ENCODE results near the gene EHMT2. TPM values are rescaled to one million over a fixed set of nuclear protein-coding genes. Genes with fewer than 3 reads are reported as not detected.

EHMT2 gene
- total RNA-seq, 1 donor from 2014 or later, result 35.8 TPM

DNA sequence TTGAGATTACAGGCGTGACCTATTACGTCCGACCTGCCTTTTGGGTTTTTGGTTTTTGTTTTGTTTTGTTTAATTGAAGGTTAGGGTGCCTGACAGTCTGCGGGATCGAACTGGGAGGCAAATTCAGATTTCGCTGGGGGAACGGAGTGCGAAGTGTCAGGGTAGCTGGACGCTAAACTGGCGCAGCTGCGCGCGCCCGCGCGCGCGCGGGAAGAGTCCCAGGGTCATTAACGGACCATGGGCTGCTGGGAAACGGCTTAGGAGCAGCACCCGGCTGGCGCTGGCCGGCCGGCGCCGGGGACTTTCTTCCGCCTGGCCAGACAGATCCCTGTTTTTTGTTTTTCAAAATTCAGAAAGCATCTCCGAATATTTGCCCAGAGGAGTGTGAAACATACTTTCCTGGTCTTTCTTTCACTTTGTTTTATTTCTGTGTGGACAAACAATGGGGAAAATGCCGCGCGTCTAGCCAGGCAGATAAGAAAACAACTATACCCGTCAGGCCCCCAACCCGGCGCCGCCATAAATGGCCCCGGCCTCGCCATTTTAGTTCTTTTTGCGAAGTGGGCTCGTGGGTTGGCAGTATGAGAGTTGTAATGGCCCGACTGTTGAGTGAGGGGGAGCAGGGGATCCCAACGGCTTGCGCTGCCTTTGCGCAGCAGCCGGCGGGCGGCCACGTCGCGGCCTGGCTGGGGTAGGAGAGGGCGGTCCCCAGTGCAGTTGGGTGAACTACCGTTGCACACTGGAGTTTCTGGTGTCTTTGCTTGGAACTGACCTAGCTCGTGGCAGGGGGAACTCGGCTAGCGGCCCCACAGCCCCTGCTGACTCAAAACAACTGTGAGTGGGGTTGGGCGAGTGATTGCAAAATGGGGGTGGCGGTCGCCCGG, 62.9 kb downstream of the EHMT2 start:
- H3K27ac ChIP-seq (ENCODE audit: low read depth, low read length), result peak overlapping the region; percentile 96
- H4K20me1 ChIP-seq (ENCODE audit: insufficient read depth, low read length), result peaks cover 45% of the 10 kb centered on the region
- Mint-ChIP-seq H3K4me1 (ENCODE audit: low read depth, unreplicated experiment) (peaks cover 18% of the 10 kb centered on the region), H3K4me3 (ENCODE audit: unreplicated experiment) (peak overlapping the region; percentile 97), H3K9me3 (ENCODE audit: unreplicated experiment) (no peaks in the 10 kb centered on the region), H3K36me3 (ENCODE audit: low read depth, unreplicated experiment) (peaks cover 29% of the 10 kb centered on the region), H3K27ac (ENCODE audit: unreplicated experiment) (peak overlapping the region; percentile 100), H3K27me3 (ENCODE audit: low read depth, unreplicated experiment) (no peaks in the 10 kb centered on the region)
- no peaks in the 10 kb centered on the region for H3K27me3 ChIP-seq (ENCODE audit: insufficient read depth, low read length)
- peaks cover 24% of the 10 kb centered on the region for H3K36me3 ChIP-seq (ENCODE audit: insufficient read depth, low read length)
- no peaks in the 10 kb centered on the region for H3K9me3 ChIP-seq (ENCODE audit: insufficient read depth, low read depth, low read length)
- H3K79me2 ChIP-seq (ENCODE audit: insufficient read depth, low read length), result peaks cover 73% of the 10 kb centered on the region
- H3K4me2 ChIP-seq (ENCODE audit: low read length), result peak overlapping the region; percentile 100
- H3K4me3 ChIP-seq (ENCODE audit: insufficient read depth, low read depth, low read length), result peak overlapping the region; percentile 93
- FAIRE-seq (no peak), DNase-seq (ENCODE audit: low read depth) (peak; percentile 57)
- H3K9ac ChIP-seq (ENCODE audit: low read length), result peak overlapping the region; percentile 91
- H3K4me1 ChIP-seq (ENCODE audit: insufficient read depth, low read length), result peaks cover 34% of the 10 kb centered on the region
- TF ChIP-seq, protein P1, sequence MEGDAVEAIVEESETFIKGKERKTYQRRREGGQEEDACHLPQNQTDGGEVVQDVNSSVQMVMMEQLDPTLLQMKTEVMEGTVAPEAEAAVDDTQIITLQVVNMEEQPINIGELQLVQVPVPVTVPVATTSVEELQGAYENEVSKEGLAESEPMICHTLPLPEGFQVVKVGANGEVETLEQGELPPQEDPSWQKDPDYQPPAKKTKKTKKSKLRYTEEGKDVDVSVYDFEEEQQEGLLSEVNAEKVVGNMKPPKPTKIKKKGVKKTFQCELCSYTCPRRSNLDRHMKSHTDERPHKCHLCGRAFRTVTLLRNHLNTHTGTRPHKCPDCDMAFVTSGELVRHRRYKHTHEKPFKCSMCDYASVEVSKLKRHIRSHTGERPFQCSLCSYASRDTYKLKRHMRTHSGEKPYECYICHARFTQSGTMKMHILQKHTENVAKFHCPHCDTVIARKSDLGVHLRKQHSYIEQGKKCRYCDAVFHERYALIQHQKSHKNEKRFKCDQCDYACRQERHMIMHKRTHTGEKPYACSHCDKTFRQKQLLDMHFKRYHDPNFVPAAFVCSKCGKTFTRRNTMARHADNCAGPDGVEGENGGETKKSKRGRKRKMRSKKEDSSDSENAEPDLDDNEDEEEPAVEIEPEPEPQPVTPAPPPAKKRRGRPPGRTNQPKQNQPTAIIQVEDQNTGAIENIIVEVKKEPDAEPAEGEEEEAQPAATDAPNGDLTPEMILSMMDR (IDR thresholded peaks at IDR 0.05; ENCODE audit: insufficient read depth, low read depth, low read length), result no peak
- no peak for TF ChIP-seq EZH2 (IDR thresholded peaks at IDR 0.05; ENCODE audit: insufficient read depth, low read length)
- peak overlapping the region; percentile 77 for H2AFZ ChIP-seq (ENCODE audit: low read depth, low read length)

DNA sequence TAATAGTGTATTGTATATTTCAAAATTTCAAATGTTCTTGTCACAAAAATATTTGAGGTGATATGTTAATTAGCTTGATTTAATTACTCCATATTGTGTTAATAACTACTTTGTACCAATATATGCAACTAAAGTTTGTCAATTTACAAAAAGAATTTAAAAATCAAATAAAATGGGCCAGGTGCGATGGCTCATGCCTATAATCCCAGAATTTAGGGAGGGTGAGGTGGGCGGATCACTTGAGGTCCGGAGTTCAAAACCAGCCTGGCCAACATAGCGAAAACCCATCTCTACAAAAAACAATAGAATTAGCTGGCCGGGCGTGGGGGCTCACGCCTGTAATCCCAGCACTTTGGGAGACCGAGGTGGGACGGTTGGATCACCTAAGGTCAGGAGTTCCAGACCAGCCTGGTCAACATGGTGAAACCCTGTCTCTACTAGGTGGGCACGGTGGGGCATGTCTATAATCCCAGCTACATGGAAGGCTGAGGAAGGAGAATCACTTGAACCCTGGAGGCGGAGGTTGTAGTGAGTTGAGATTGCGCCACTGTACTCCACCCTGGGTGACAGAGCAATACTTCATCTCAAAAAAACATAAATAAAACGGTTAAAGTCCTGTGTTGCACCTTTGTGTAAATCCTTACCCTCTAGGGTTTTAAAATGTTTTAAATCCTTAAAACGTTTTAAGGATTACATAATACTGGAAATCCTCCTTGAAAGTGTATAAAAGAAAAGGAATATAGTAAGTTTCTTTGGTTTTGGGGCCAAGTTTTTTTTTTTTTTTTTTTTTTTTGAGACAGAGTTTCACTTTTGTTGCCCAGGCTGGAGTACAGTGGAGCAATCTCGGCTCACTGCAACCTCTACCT, 65.9 kb downstream of the EHMT2 start:
- no peak for DNase-seq (ENCODE audit: low read depth)
- H3K79me2 ChIP-seq (ENCODE audit: insufficient read depth, low read length), result peaks cover 51% of the 10 kb centered on the region
- Mint-ChIP-seq H3K9me3 (ENCODE audit: unreplicated experiment) (no peaks in the 10 kb centered on the region), H3K27me3 (ENCODE audit: low read depth, unreplicated experiment) (no peaks in the 10 kb centered on the region), H3K27ac (ENCODE audit: unreplicated experiment) (no peak overlapping the region), H3K36me3 (ENCODE audit: low read depth, unreplicated experiment) (peaks cover 13% of the 10 kb centered on the region), H3K4me1 (ENCODE audit: low read depth, unreplicated experiment) (peaks cover 10% of the 10 kb centered on the region), H3K4me3 (ENCODE audit: unreplicated experiment) (peak overlapping the region; percentile 96)
- H2AFZ ChIP-seq (ENCODE audit: low read depth, low read length), result no peak overlapping the region
- no peak overlapping the region for H3K4me3 ChIP-seq (ENCODE audit: insufficient read depth, low read depth, low read length)
- no peaks in the 10 kb centered on the region for H3K36me3 ChIP-seq (ENCODE audit: insufficient read depth, low read length)
- H4K20me1 ChIP-seq (ENCODE audit: insufficient read depth, low read length), result peaks cover 16% of the 10 kb centered on the region
- TF ChIP-seq, protein P1 (IDR thresholded peaks at IDR 0.05; ENCODE audit: insufficient read depth, low read depth, low read length), result no peak
- no peak for TF ChIP-seq EZH2 (IDR thresholded peaks at IDR 0.05; ENCODE audit: insufficient read depth, low read length)
- H3K4me2 ChIP-seq (ENCODE audit: low read length), result peak overlapping the region; percentile 87
- FAIRE-seq, result no peak
- no peaks in the 10 kb centered on the region for H3K27me3 ChIP-seq (ENCODE audit: insufficient read depth, low read length)
- H3K9ac ChIP-seq (ENCODE audit: low read length), result no peak overlapping the region
- peaks cover 17% of the 10 kb centered on the region for H3K4me1 ChIP-seq (ENCODE audit: insufficient read depth, low read length)
- no peaks in the 10 kb centered on the region for H3K9me3 ChIP-seq (ENCODE audit: insufficient read depth, low read depth, low read length)
- H3K27ac ChIP-seq (ENCODE audit: low read depth, low read length), result no peak overlapping the region

All from astrocyte (in vitro differentiated cells and primary cell).